HL-60 (cell line): ENCODE measurements around the gene TMEM170A.

Experiments
- POLR2AphosphoS5 ChIP-seq: IDR thresholded peaks from 2 replicates; pipeline ENCODE4 v1.6.1; 2012; ENCODE audit warnings: low read depth
- SPI1 ChIP-seq: IDR thresholded peaks from 2 replicates; pipeline ENCODE4 v1.6.1; 2012; ENCODE audit warnings: low read depth, mild to moderate bottlenecking, borderline replicate concordance
- TF ChIP-seq, protein P1 (sequence below): IDR thresholded peaks from one replicate; pipeline ENCODE4 v1.5.1; 2011; ENCODE audit warnings: low read length, control low read depth, inconsistent platforms; ENCODE audit not compliant: insufficient read depth
- TF ChIP-seq, protein P2 (sequence below): IDR thresholded peaks from 2 replicates; pipeline ENCODE4 v1.6.1; 2012; ENCODE audit warnings: low read depth; ENCODE audit not compliant: insufficient replicate concordance

DNA sequence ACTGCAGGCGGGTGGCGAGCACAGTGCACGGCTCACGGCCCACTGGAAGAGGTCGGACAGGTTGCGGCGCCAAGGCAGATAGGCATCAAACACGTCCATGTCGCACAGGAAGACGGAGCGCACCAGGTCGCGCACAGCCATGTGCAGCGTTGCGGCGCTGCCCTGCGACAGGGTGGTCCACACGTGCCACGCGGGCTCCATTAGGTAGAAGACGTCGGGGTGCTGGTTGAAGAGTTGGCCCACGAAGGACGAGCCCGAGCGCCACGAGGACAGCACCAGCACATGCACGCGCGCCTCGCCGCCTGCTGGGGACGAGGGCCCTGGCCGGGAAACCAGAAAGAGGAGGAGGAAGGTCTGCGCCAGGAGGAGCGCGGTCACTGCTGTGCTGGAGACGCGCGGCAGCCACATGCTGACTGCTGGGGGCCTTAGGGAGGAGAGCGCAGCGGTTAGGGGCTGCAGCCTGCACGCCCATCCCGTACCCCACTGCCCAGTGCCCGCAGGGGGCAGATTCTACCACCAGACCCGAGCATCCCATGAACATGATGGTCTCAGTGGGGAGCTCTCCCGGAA, 15.0 kb upstream of the TMEM170A start:
- TF ChIP-seq, protein P1, sequence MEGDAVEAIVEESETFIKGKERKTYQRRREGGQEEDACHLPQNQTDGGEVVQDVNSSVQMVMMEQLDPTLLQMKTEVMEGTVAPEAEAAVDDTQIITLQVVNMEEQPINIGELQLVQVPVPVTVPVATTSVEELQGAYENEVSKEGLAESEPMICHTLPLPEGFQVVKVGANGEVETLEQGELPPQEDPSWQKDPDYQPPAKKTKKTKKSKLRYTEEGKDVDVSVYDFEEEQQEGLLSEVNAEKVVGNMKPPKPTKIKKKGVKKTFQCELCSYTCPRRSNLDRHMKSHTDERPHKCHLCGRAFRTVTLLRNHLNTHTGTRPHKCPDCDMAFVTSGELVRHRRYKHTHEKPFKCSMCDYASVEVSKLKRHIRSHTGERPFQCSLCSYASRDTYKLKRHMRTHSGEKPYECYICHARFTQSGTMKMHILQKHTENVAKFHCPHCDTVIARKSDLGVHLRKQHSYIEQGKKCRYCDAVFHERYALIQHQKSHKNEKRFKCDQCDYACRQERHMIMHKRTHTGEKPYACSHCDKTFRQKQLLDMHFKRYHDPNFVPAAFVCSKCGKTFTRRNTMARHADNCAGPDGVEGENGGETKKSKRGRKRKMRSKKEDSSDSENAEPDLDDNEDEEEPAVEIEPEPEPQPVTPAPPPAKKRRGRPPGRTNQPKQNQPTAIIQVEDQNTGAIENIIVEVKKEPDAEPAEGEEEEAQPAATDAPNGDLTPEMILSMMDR = no peak
- TF ChIP-seq, protein P2, sequence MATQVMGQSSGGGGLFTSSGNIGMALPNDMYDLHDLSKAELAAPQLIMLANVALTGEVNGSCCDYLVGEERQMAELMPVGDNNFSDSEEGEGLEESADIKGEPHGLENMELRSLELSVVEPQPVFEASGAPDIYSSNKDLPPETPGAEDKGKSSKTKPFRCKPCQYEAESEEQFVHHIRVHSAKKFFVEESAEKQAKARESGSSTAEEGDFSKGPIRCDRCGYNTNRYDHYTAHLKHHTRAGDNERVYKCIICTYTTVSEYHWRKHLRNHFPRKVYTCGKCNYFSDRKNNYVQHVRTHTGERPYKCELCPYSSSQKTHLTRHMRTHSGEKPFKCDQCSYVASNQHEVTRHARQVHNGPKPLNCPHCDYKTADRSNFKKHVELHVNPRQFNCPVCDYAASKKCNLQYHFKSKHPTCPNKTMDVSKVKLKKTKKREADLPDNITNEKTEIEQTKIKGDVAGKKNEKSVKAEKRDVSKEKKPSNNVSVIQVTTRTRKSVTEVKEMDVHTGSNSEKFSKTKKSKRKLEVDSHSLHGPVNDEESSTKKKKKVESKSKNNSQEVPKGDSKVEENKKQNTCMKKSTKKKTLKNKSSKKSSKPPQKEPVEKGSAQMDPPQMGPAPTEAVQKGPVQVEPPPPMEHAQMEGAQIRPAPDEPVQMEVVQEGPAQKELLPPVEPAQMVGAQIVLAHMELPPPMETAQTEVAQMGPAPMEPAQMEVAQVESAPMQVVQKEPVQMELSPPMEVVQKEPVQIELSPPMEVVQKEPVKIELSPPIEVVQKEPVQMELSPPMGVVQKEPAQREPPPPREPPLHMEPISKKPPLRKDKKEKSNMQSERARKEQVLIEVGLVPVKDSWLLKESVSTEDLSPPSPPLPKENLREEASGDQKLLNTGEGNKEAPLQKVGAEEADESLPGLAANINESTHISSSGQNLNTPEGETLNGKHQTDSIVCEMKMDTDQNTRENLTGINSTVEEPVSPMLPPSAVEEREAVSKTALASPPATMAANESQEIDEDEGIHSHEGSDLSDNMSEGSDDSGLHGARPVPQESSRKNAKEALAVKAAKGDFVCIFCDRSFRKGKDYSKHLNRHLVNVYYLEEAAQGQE = no peak
- TF ChIP-seq POLR2AphosphoS5 (no peak), SPI1 (no peak)
